Ovary (tissue), 3 donors: ENCODE data around the gene VGF.

Source experiments
- POLR2A ChIP-seq: fragments of 450-650 bp; IDR thresholded peaks from one replicate; pipeline ENCODE4 v1.6.1; 2017; ENCODE audit warnings: antibody characterized with exemption, mild to moderate bottlenecking, moderate library complexity
- TF ChIP-seq, protein P1 (sequence below), 3 donors: fragments of 450-650 bp in 2 of 3; fragments of 200-600 bp in 1 of 3; IDR thresholded peaks; one replicate each; pipeline versions ENCODE4 v1.5.1 to v1.8.0; 2016 to 2022; ENCODE audit warnings: antibody characterized with exemption in 3 of 3, mild to moderate bottlenecking in 1 of 3
- donor health status: DM: no; HTN: no; CAD: no.

DNA sequence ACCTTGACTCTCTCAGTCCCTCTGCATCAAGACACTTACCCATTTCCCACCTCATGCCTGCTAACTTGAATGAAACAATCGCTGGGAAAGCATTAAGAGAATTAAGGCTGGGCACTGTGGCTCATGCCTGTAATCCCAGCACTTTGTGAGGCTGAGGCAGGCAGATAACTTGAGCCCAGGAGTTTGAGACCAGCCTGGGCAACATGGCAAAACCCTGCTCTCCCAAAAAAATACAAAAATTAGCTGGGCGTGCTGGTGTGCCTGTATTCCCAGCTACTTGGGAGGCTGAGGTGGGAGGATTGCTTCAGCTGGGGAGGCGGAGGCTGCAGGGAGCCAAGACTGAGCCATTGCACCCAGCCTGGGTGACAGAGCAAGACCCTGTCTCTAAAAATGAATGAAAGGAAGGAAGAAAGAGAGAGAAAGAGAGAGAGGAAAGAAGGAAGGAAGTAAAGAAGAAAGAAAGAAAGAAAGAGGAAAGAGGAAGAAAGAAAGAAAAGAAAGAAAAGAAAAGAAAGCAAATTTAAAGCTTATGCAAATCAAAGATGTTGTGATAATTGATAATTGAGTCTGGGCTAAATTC, 37.8 kb downstream of the VGF start:
- TF ChIP-seq, protein P1, sequence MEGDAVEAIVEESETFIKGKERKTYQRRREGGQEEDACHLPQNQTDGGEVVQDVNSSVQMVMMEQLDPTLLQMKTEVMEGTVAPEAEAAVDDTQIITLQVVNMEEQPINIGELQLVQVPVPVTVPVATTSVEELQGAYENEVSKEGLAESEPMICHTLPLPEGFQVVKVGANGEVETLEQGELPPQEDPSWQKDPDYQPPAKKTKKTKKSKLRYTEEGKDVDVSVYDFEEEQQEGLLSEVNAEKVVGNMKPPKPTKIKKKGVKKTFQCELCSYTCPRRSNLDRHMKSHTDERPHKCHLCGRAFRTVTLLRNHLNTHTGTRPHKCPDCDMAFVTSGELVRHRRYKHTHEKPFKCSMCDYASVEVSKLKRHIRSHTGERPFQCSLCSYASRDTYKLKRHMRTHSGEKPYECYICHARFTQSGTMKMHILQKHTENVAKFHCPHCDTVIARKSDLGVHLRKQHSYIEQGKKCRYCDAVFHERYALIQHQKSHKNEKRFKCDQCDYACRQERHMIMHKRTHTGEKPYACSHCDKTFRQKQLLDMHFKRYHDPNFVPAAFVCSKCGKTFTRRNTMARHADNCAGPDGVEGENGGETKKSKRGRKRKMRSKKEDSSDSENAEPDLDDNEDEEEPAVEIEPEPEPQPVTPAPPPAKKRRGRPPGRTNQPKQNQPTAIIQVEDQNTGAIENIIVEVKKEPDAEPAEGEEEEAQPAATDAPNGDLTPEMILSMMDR (IDR thresholded peaks at IDR 0.05): no peak
- TF ChIP-seq POLR2A: no peak
